AG20443 (cell line): ENCODE results near the gene HIGD2B.
"Not testable (repeated sequence)": the region's sequence is repeated elsewhere in the genome, so short reads cannot be mapped to it uniquely, and the experiment has no call there.

Experiments used
- DNase-seq: peaks from one replicate; pipeline ENCODE4 v3.0.0; 2012; ENCODE audit warnings: low spot score, mixed read lengths

The HIGD2B gene

GRCh38 chr15:72676838-72677237 lies 9.1 kb downstream of the HIGD2B start:
- no peak for DNase-seq

- DNase-seq: no peak
Observed at GRCh38 chr15:72671525-72671924, 14.5 kb downstream of the HIGD2B start.

GRCh38 chr15:72670656-72671352 lies 15.2 kb downstream of the HIGD2B start:
- peak; percentile 72 for DNase-seq

GRCh38 chr15:72669803-72670202 lies 16.2 kb downstream of the HIGD2B start:
- DNase-seq: not testable (repeated sequence)

- DNase-seq: not testable (repeated sequence)
Observed at GRCh38 chr15:72665706-72666105, 20.3 kb downstream of the HIGD2B start.

- not testable (repeated sequence) for DNase-seq
Observed at GRCh38 chr15:72663931-72664330, 22.1 kb downstream of the HIGD2B start.

- DNase-seq: not testable (repeated sequence)
Observed at GRCh38 chr15:72661081-72661480, 24.9 kb downstream of the HIGD2B start.

- not testable (repeated sequence) for DNase-seq
Observed at GRCh38 chr15:72656014-72656413, 30.0 kb downstream of the HIGD2B start.

GRCh38 chr15:72654397-72654796 lies 31.6 kb downstream of the HIGD2B start, which contains the start of gene GOLGA6B:
Gene GOLGA6B (plus strand): TSS chr15:72654697. CDS start chr15:72654738, 41 bp downstream.
- not testable (repeated sequence) for DNase-seq

GRCh38 chr15:72648631-72649253 lies 37.2 kb downstream of the HIGD2B start:
- DNase-seq: not testable (repeated sequence)

- not testable (repeated sequence) for DNase-seq
Observed at GRCh38 chr15:72642271-72642670, 43.7 kb downstream of the HIGD2B start.

- DNase-seq: not testable (repeated sequence)
Observed at GRCh38 chr15:72639759-72640483, 46.1 kb downstream of the HIGD2B start.

- DNase-seq: not testable (repeated sequence)
Observed at GRCh38 chr15:72636519-72637282, 49.3 kb downstream of the HIGD2B start.

GRCh38 chr15:72629068-72629570 lies 56.9 kb downstream of the HIGD2B start:
- DNase-seq: not testable (repeated sequence)

- DNase-seq: not testable (repeated sequence)
Observed at GRCh38 chr15:72628249-72629067, 57.5 kb downstream of the HIGD2B start.

GRCh38 chr15:72626153-72626552 lies 59.8 kb downstream of the HIGD2B start:
- DNase-seq: not testable (repeated sequence)
